MM.1S (cell line): Measurements from ENCODE around the gene CHD2.

Source experiments
- EZH2 ChIP-seq: fragments of 300-600 bp; sonication (generic); optimal IDR thresholded peaks from 2 replicates; pipeline ENCODE3; 2017; ENCODE audit warnings: low read depth, mild to moderate bottlenecking, antibody characterized with exemption, low read length, mixed read lengths
- TF ChIP-seq, protein P1 (sequence below): fragments of 300-600 bp; sonication (generic); IDR thresholded peaks from 2 replicates; pipeline ENCODE4 v1.5.1; 2016; ENCODE audit warnings: antibody characterized with exemption, low read length, mixed read lengths

DNA sequence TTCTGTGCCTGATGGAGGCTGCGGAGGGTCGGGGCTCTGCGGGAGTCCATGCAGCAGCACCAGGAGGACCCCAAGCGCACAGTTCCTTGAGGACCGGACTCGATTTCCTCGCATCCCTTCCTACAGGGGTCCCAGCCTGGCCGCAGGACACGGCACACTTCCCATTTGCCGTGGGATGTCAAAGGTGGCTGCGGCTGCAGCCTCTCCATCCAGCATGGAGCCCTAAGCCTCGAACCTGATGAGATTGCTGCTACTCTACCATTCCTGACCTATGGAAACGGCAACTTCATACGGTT, 148.2 kb downstream of the CHD2 start:
- TF ChIP-seq, protein P1, sequence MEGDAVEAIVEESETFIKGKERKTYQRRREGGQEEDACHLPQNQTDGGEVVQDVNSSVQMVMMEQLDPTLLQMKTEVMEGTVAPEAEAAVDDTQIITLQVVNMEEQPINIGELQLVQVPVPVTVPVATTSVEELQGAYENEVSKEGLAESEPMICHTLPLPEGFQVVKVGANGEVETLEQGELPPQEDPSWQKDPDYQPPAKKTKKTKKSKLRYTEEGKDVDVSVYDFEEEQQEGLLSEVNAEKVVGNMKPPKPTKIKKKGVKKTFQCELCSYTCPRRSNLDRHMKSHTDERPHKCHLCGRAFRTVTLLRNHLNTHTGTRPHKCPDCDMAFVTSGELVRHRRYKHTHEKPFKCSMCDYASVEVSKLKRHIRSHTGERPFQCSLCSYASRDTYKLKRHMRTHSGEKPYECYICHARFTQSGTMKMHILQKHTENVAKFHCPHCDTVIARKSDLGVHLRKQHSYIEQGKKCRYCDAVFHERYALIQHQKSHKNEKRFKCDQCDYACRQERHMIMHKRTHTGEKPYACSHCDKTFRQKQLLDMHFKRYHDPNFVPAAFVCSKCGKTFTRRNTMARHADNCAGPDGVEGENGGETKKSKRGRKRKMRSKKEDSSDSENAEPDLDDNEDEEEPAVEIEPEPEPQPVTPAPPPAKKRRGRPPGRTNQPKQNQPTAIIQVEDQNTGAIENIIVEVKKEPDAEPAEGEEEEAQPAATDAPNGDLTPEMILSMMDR = no peak
- no peak for TF ChIP-seq EZH2
